Measurements from ENCODE around the gene JAML.

GRCh38 chr11:118153976-118154375 is 70.8 kb downstream of the JAML start:
- TF ChIP-seq, protein P1, sequence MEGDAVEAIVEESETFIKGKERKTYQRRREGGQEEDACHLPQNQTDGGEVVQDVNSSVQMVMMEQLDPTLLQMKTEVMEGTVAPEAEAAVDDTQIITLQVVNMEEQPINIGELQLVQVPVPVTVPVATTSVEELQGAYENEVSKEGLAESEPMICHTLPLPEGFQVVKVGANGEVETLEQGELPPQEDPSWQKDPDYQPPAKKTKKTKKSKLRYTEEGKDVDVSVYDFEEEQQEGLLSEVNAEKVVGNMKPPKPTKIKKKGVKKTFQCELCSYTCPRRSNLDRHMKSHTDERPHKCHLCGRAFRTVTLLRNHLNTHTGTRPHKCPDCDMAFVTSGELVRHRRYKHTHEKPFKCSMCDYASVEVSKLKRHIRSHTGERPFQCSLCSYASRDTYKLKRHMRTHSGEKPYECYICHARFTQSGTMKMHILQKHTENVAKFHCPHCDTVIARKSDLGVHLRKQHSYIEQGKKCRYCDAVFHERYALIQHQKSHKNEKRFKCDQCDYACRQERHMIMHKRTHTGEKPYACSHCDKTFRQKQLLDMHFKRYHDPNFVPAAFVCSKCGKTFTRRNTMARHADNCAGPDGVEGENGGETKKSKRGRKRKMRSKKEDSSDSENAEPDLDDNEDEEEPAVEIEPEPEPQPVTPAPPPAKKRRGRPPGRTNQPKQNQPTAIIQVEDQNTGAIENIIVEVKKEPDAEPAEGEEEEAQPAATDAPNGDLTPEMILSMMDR (IDR thresholded peaks at IDR 0.05): no peak
- TF ChIP-seq POLR2A (IDR thresholded peaks at IDR 0.05; ENCODE audit: low read depth): no peak
- no peak for TF ChIP-seq POLR2AphosphoS5 (IDR thresholded peaks at IDR 0.05)

Data from esophagus muscularis mucosa (tissue), 3 donors.